ENCODE data around the gene PRKG1. TPM values are rescaled to one million over a fixed set of nuclear protein-coding genes. Genes with fewer than 3 reads are reported as not detected.

The PRKG1 gene
- 29.5 TPM for total RNA-seq

DNA sequence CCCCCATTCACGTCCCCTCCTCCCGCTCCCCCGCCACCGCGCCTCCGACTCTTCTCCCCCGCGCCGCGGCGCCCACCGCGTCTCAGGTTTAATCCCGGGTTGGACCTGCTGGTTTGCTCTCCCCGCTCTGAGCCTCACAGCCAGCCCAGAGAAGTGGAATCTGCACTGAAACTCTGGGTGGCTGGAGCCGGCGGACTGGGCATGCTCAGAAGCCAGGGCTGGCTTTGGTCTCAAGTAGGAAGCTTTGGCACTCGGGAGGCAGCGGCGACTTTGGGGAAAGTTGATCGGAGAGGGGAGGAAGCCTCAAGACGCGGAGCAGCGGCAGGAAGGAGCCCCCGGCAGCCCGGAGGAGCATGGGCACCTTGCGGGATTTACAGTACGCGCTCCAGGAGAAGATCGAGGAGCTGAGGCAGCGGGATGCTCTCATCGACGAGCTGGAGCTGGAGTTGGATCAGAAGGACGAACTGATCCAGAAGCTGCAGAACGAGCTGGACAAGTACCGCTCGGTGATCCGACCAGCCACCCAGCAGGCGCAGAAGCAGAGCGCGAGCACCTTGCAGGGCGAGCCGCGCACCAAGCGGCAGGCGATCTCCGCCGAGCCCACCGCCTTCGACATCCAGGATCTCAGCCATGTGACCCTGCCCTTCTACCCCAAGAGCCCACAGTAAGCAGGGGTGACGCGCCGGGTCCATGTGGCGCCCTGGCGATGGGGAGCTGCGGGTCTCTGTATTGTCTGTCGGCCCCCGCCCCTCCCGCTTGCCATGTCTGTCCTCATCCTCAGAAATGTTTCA, at the start of gene PRKG1:
PRKG1 (plus strand) TSS at position 250 of the 791 bp plus-strand sequence.

DNA sequence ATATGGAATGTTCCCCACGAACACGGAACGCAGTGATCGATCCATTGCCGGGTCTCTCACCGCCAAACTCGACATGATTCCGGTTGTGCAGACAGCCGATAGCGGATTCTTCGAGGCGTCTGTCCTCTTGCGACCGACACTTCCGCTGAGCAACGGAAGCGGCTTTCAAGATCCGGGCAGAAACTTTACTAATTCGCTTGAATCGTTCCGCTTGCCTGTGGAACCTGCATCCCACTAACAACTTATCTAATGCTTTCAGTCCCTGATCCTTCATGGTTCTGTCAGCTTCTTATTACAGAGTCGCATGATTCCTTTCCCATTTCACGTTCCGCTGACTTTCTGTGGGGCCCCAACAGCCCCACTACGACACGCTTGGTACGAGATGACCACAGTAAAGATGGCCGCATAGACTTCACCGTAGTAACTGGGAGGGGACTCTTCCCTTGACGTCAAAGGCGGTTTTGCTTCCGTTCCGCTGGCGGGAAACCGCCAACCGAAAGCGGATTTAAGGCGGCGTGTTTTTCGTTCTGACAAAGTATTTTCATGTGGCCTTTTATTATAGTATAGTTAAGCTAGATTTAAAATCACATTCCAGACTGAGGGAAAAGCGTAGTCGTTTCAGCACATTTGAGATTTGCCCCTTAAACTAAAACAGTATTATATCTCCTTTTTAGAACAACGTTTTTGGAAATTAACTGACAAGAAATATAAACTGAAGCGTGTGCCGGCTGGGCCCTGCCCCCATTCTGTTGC, 625.4 kb downstream of the PRKG1 start, which contains the start of gene CSTF2T:
CSTF2T (minus strand) TSS at position 121 of the 753 bp plus-strand sequence; CDS start at position 75, 46 bp downstream.

DNA sequence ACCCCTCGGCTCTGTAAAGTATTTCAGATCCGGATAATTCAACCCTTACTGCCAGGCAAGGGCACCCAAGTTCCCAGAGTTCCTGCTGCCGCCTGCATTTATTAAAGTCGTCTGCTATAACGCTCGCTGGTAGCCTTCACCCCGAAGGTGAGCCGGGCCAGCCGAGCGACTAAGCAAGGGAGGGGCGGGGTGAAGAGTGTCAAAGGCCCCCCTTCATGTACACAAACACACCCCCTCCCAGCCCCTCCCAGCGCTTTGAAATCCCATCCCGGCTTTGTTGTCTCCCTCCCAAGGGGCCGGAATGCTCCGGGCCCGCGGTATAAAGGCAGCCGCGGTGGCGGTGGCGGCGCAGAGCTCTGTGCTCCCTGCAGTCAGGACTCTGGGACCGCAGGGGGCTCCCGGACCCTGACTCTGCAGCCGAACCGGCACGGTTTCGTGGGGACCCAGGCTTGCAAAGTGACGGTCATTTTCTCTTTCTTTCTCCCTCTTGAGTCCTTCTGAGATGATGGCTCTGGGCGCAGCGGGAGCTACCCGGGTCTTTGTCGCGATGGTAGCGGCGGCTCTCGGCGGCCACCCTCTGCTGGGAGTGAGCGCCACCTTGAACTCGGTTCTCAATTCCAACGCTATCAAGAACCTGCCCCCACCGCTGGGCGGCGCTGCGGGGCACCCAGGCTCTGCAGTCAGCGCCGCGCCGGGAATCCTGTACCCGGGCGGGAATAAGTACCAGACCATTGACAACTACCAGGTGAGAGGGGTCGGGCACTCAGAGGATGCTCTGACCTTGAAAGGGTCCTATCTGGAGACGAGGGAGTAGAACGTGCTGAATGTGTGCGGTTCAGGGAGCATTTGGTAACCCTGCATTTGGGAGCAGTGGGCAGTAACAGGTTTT, 1239.9 kb downstream of the PRKG1 start, which contains the start of gene DKK1:
DKK1 (plus strand) TSS at position 349 of the 889 bp plus-strand sequence; CDS start at position 503, 154 bp downstream.

Small RNA genes within 50 kb of the gene (small RNA-seq; reads per million reads assigned to genes)
- 0.33 reads per million, percentile 29 among the genes with 10 or more reads in this experiment for gene MIR605

Other genes with a start within 250 kb of the PRKG1 start
- gene A1CF, start 188.9 kb upstream of the PRKG1 start, total RNA-seq, result not detected